Activated CD4-positive, alpha-beta T cell treated with anti-CD3 and anti-CD28 coated beads for 4 hours (primary cell): ENCODE results near the gene HS3ST5.
"Not testable (repeated sequence)": the region's sequence is repeated elsewhere in the genome, so short reads cannot be mapped to it uniquely, and the experiment has no call there.

Experiments
- DNase-seq, 2 donors: peaks; one replicate each; pipeline ENCODE4 v3.0.0-alpha.2; 2020

The HS3ST5 gene

DNA sequence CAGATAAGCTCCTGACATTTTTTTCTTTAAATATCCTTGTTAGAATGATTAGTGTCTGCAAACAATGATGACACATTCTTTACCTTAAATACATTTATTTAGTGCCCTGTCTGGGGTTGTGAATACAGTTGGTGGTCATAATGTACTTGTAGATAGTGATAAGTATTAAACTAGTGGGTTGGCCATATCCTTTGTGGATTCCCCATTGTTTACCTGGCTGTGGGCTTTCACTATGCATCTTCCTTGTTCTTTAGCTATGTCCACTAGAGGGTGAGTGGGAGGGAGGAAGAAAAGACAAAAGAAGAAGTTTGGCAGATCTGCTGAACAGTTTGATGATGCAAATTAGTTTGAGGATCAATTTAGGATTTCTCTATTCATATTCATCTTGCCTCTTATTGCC, 15.7 kb downstream of the HS3ST5 start:
- no peak for DNase-seq

- DNase-seq, result no peak
Observed at GRCh38 chr6:114323784-114324183, 19.0 kb downstream of the HS3ST5 start.

- no peak for DNase-seq
Observed at GRCh38 chr6:114319749-114320148, 23.1 kb downstream of the HS3ST5 start.

DNA sequence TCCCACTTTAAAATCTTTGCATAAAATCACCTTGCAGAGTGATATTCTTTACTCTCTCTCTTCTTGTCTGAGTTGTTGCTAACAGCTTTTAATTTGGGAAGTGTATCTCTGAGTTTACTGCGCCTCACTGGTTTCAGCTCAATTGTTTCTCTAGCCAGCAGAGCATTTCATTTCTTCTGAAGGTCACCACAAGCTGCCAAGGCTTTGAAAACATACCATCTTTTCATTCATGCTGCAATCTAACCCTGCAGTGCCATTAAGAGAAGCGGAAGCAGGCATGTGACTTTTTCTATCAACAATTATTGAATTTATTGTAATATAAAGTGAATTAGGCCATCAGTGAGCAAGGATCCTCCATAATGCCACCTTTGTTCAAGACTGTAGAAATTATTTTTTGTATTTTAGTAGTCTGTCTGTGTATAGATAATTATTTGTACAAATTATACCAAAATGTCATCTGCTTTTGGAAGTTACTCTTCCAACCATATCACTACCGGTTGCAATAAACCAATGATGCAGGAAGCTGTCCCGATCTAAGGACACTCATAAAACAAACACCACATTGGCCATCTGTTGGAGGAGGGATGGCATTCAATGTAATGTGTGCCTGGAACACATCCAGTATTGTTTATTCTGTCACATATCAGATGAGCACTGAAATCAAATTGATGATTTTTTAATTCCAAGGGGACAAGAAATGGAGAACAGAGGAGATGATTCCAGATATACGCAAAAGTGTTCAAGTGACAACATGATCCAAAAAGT, 26.8 kb downstream of the HS3ST5 start:
- no peak for DNase-seq

DNA sequence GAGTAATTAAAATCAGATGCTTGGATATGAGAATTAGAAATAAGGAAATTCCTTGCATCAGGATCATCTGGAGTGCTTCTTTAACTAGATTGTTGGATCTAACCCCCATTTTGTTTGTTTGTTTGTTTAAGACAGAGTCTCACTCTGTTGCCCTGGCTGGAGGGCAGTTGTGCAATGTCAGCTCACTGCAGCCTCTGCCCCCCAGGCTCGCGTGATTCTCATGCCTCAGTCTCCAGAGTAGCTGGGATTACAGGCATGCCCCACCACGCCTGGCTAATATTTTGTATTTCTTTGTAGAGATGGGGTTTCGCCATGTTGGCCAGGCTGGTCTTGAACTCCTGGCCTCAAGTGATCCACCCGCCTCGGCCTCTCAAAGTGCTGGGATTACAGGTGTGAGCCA, 29.0 kb downstream of the HS3ST5 start:
- not testable (repeated sequence) for DNase-seq

DNA sequence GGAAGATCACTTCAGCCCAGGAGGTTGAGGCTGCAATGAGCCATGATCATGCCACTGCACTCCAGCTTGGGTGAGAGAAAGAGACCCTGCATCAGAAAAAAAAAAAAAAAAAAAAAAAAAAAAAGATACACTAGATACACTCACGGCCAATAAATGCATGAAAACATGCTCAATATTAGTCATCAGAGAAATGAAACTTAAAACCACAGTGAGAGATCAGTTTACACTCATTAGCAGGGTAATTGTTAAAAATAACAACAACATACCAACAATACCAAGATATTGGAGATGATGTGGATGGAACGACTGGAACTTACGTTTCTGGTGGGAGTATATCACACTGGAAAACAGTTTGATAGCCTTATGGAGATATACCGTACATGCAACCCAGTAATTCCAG, 29.9 kb downstream of the HS3ST5 start:
- no peak for DNase-seq

DNA sequence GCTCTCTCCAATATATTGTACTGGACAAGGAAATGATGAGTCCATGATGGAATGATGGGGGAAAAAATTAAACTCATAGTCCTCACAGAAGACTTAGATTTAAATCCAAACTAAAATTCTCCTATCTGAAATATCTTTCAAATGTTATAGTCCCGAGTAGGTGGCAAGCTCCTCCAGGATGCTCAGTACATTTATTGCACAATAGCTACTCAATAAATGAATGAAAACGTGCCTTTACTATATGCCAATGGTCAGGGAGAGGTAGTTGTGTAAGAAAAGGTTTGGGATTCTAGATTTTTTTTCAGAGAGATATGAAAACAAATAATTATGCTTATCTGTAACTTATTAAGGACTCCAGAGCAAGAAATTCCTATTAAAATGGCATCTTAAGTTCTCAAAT, 32.8 kb downstream of the HS3ST5 start:
- no peak for DNase-seq

GRCh38 chr6:114304304-114304887, 38.4 kb downstream of the HS3ST5 start:
- no peak for DNase-seq

DNA sequence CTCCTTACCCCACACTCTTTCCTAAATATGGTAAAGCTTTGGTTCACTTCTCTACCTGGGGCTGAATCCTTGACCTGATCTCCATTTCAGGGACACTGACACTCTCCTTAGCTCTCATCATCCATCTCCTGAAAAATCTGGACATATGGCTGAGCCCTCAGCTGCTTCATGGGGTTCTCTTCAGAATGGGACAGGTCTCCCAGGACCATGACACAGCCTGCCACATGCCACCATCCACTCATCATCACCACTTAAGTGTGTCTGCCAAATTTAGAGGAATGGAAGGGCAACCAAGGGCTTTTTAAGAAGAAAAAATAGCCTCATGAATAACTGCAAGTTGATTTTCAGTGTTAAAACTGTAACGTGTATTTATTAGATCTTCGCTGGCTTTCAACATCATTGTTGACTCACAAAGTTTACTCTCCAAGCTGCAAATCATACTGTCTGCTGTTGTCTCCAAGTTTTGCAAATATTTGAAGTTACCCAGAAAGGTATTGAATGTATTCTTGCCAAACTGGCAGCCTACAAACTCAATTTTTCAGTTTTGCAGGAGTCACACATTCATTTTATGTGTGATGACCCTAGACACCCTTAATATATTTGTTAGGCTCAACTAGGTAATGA, 41.1 kb downstream of the HS3ST5 start:
- no peak for DNase-seq

DNA sequence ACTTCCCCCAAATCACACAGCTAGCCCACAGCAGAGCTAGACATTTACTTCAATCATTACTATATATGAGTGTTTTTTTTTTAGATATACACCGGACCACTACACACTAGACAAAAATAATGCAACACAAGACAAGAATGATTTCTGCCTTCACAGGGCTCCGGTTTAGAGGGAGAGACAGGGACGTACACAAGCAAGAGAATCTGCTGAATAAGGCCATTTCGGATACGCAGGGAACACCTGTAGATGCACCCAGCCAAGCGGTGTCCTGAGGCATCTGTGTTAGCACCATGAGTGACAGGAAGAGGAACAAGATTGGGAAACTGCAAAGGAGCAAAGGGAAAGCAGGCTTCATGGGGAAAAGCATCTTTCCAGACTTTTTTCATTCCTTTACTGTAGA, 45.7 kb downstream of the HS3ST5 start:
- no peak for DNase-seq

DNA sequence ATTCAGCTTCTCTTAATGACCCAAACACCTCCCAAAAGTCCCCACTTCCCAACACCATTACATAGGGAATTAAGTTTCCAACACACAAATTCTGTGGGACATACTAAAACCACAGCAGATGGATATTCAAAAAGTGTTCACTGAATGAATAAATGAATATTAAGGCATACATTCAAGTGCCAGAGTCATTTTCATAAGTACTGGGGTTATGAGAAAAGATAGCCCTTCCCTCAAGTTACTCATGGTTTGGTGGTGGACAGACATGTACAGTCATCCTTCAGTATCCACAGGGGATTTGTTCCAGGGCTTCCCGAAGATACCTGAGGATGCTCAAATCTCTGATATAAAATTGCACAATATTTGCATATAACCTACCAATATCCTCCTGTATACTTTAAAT, 50.4 kb downstream of the HS3ST5 start:
- no peak for DNase-seq

GRCh38 chr6:114291428-114291827, 51.4 kb downstream of the HS3ST5 start:
- no peak for DNase-seq

- no peak for DNase-seq
Observed at GRCh38 chr6:114290864-114291263, 52.0 kb downstream of the HS3ST5 start.

DNA sequence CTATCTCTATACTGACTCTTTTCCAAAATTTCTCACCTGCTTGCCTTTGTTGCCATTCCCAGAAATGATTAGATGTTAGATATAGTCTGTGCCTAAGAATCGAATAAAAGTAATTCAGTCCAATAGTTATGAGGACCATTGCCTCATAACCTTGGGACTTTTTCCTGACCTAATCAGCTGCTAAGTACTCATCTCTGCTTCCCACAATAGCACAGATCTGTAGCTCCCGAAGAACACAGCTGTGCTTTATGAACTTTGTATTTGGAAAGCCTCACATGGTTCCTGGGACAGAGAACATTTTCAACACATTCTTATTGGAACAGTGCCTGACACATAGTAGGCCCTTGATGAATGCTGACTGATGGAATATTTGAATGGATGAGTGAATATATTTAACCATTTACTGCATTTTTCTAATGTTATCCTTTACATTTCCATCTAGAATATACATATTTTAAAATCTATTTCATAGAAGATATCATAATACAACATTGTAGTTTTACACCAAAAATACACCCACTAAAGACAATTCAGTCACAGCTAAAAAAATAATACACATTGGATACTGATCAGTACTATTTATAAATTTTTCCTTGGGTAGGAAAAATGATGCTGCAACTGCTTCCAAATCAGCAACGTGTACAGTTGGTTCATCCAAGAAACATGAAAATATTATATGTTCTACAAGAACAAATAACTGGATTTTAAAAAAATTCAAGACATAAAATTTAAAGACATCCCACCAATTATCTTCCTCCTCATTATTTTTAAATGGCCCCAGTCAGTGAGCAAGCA, 53.9 kb downstream of the HS3ST5 start:
- DNase-seq, result no peak

DNA sequence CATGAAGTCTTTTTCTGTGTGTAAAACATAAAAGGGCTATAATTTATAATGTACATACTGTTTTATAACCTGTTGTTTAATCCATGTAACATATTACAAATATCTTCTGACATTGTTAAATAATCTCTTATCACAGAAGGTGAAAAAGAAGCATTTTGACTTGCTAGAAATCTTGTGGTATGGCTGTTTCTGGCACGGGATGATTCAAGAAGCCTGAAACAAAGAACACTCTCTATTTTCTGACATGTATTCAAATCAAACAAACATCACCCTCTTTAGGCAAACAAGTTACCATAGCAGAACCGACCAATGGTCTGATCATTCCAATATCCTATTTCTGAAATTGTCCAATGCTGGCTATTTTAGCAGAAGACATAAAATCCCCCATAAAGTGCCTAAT, 55.4 kb downstream of the HS3ST5 start:
- no peak for DNase-seq

- no peak for DNase-seq
Observed at GRCh38 chr6:114286211-114286610, 56.6 kb downstream of the HS3ST5 start.

GRCh38 chr6:114284281-114284680, 58.5 kb downstream of the HS3ST5 start:
- DNase-seq, result no peak

- DNase-seq, result no peak
Observed at GRCh38 chr6:114282292-114282691, 60.5 kb downstream of the HS3ST5 start.

DNA sequence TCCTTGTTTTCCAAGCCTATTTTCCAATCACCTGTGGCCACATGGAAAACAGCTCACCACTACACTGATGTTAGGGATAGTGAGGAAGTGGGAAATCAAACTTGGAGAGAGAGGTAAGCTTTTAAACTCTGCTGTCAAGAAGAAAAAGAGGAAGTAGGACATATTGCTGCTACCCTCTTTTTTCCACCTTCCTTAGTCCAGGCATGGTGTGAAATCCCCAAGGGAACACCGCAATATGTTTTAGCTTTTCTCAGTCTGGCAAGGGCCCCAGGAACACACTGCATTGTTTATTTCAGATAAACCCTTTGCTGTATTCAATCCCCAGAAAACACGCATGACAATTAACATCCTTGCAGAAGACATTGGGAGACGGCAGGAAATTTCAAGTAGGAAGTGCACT, 61.3 kb downstream of the HS3ST5 start:
- no peak for DNase-seq

- no peak for DNase-seq
Observed at GRCh38 chr6:114280239-114280982, 62.4 kb downstream of the HS3ST5 start.

DNA sequence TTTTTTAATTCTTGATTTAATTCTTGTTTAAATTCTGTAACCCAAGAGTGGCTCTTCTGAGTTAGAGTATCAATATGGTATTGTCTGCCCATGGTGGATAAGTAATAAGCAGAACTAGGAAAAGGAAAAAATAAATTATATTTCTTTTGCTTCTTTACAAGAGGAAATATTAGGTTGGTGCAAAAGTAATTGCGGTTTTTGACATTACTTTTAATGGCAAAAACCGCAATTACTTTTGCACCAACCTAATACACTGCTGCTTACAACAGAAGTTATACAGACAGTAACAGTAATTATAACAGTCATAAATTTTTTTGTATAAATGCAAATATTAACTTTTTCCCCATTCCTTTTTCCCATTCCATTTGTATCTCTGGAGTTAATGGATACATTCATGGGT, 65.6 kb downstream of the HS3ST5 start:
- DNase-seq, result no peak

DNA sequence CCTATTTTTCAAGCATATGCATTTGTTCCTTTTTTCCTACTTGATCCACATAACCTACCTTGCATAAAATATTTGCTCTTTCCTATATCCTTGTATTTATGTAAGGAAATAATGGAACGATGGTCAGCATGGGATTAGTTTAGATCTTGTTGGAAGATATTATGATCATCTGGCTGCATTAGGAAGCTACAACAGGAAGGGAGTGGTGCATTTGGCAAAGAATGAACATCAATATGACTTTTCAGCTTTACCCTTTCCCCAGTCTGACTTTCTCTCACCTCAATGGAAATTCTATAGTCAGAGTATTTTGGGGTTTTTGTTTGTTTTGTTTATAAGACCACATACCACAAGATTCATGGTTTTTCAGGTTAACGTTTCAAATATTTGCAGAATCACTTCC, 66.0 kb downstream of the HS3ST5 start:
- no peak for DNase-seq

DNA sequence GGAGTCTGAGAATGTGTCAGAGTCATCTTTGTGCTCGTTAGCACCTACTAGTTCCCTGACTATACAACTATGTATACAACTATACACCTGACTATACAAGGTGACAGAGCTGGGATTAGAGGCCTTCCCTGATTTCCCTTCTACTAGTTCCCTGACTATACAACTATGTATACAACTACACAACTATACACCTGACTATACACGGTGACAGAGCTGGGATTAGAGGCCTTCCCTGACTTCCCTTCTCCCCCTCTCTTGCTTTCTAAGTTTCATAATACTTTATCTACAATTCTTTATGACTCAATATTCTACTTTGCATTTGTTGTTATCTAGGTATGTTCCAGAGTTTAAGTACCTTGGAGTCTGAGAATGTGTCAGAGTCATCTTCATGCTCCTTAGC, 68.0 kb downstream of the HS3ST5 start:
- no peak for DNase-seq
